Limb (tissue), 2 donors: Measurements from ENCODE around the gene CBLL1.

Experiments
- DNase-seq, 2 donors: peaks; one replicate each; pipeline ENCODE4 v3.0.0-alpha.2; 2016; ENCODE audit errors: extremely low spot score in 2 of 2

Gene CBLL1

DNA sequence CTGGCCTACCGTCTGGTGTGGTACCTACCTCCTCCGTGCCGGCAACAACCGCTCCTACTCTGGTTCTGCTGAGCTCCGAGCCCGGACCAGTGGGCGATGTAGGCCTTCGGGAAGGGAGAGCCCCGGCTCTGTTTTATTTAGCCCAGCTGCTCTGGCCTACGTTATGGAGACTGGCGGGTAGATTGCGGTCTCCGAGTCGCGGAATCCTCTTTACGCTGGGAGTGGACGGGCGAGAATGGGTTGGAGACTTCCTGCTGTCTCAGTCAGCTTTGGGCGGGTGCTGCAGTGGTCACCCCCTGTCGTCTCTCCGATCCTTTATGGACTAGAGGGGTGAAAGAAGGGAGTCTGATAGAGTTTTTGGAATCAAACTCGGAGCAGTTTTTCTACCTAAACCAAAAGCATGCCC lies 406 bp downstream of the CBLL1 start:
- no peak for DNase-seq

DNA sequence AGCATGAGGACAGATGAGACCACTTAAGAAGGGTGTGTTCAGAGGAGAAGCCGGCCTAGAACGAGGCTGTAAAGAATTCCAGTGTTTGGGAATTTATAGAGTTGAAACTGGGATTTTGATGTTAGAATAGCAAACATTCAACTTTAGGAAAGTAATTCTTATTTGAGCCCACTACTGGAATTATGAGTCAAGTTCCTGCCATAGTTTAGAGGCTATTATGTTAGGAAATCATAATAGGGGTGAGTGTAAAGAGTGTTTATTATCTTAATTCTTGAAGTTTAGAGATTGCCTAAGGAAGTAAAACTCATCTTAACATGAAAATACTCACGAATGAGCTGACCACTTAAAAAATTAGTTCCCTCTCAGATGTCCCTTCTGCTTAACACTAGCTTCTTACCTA lies 2.1 kb downstream of the CBLL1 start:
- DNase-seq = no peak

DNA sequence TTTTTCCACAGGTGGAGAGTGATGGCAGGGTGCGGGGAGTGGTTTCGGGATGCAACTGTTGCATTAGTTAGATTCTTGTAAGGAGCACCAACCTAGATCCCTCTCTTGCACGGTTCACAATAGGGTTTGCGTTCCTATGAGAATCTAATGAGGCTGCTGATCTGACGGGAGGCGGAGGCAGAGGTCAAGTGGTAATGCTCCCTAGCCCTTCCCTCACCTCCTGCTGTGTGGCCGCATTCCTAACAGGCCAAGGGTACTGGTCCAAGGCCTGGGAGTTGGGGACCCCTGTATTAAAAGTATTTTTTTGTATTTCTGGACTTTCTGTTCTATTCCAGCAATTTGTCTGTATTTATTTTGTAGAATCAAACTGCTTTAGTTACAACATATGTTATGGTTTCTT lies 7.2 kb downstream of the CBLL1 start:
- DNase-seq = no peak

DNA sequence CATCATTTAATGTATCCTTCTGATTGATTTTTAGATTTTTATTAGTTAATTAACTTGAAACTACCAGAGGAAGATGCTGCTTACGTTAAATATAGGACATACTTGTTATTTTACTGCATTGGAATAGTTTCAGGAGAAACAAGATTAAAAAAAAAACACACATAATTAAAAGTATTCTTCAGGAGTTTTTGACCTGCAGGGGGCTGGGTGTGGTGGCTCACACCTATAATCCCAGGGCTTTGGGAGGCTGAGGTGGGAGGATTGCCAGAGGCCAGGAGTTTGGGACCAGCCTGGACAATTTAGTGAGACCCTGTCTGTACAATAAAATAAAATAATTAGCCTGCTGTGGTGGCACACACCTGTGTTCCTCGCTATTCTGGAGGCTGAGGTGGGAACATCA lies 10.7 kb downstream of the CBLL1 start:
- no peak for DNase-seq

DNA sequence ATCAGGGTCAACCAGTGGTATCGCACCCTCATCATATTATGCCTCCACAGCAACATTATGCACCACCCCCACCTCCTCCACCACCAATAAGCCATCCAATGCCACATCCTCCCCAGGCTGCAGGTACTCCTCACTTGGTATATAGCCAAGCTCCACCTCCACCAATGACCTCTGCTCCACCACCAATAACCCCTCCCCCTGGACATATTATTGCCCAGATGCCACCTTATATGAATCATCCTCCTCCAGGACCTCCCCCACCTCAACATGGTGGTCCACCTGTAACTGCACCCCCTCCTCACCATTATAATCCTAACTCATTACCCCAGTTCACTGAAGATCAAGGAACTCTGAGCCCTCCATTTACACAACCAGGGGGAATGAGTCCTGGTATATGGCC lies 14.7 kb downstream of the CBLL1 start:
- DNase-seq = no peak

DNA sequence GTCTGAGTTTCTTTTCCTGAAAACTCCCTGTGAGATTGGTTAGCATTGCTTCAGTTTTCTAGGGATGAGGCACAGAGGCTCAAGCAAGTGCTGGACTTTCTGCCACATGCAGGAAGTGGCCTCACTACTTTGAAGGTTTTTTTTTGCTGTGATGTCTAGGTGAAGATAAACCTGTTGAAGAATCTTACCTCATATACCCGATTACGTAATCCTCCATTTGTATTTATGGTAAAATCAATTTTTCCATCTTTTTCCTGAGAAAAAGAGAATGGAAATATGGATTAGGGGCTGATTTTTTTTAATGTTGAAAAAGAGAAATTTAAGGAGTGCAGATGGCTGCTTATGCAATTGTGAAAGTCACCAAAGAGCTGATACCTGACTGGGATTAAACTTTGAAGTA lies 23.4 kb downstream of the CBLL1 start:
- DNase-seq = no peak

DNA sequence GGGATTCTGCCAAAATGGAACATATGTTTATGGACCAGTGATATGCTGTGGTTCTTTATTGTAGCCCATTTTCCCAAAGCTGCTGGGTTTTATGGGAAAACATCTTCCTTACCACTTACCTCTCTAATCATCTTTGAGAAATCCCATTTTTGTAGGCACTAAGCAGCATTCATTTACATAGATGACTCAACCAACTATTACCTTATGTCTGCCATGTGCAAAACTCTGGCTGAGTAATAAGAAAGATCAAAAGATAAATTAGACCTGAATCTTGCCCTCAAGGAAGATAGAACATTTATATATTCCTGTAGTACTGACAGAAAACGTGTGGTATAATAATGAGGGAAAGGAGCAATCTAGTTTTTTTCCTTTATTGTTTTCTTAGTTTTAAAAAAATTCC lies 24.3 kb downstream of the CBLL1 start:
- DNase-seq = no peak

DNA sequence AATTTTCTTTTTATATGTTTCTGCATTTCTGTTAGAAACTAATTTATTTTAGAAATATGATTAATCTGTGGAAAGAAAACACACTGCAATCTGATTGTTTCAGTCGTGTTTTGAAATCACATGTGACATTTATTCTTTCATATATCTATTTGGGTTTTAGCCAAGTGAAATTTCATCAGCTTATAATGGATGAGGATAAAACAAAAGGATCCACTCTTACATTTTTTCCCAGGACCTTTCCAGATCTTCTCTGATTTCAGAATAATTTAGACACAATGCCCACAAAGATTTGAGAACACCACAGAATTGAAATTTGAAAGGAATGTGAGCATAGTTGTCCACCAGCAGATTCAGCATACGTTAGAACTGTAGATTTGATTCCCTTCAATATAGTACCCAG lies 29.1 kb downstream of the CBLL1 start:
- no peak for DNase-seq

DNA sequence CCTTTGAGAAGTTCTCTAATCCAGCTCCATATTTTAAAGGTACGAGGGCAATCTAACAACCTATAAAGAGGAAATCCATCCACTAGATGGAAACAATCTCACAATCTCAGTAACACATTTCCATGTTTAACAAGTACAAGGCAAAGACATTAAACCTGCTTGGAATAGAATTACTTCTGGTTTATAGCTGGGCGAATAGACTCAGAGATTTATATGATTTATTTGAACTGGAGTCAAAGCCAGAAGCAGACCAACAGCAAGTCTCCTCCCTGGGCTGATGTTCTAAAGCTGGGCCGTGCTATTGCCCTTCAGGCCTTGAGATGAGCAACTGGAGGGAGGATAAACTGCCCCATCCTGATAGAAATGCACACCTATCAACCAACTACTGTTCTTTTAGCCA lies 33.8 kb downstream of the CBLL1 start:
- no peak for DNase-seq

DNA sequence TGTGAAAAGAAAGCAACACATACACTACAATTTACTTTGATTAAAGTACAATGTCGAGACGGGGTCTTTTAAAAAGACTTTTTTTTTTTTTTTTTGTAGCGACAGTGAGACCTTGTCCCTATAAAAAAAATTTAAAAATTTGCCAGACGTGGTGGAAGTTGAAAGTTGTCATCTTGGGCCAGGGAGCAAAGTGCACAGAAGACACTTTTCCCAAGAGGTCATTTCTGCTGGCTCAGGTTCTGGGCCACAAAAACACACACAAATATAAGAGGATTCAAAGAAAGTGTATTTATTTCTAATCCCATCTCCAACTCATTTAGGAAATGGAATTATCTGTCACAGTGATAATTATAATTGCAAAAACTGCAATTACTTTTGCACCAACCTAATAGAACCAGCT lies 34.3 kb downstream of the CBLL1 start:
- no peak for DNase-seq

DNA sequence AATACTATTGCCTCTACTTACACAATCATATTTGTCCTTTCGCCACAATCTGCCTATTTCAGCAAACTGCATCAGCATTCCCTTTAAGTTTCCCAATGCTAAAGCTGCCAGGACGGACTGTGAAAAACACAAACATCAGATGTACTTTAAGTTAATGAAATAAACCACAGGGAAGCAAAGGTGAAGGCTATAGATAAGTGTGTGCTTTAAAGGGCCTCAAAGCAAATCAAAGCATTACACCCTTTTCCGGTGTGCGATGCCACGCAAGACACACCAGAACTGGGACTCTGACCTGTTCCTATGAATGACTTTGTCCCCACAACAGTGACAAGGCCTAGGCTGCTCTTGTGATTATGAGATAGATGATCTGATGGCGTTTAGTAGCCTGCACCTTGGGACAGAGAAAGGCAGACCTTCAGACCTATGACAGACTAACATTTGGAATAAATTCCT lies 35.7 kb downstream of the CBLL1 start:
- DNase-seq = no peak

DNA sequence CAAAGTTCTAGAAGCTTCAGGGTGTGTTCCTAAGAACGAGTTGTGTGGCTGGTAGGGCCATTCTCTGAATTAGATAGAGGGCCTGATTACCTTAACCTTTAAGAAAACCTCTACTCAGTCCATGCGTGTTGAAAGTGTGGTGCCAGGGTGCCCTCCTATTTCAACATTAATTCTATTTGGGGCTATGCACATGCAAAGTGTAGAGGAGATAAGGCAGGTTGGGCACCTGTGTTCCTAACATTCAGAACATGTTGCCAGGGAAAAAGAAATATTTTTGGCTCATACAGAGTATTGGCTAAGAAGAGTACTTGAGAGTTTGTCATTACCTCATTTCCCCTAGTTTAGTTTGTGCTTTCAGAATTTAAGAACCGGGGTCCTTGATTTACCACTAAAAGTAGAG lies 38.4 kb downstream of the CBLL1 start:
- DNase-seq = no peak

DNA sequence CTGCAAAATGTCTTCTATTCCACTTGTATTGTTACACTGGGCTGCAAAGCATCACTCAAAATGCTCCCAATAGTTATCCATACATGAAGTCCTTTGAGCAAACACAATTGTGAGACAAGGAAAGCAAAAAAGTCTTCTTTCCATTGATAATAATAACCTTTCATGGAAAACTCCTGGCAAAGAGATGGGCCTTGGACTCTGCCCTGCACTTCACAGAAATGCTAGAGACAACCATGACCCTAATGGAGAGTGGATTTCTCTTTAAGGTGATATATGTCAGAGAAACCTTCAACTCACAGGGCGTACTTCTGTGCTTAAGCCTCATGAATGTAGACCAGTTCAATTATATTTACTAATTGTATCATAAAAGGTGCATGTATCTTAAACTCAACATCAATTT lies 39.7 kb downstream of the CBLL1 start:
- no peak for DNase-seq

DNA sequence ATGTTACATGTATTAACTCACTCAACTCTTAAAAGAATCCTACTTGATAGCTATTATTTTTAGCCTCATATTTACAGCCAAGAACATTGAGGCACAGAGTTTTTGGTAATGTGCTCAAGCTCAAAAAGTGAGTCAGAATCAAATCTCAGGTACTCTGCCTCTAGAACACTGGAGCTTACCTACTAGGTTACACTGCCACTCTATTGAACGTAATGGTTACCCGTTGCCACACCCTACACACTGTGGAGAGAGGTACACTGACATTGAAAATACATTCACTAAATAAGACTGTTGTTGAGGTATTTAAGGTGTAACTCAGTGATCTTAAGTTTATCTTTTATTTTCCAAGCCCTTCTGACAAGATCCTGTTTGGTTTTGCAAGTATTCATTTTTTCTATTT lies 41.2 kb downstream of the CBLL1 start:
- no peak for DNase-seq

DNA sequence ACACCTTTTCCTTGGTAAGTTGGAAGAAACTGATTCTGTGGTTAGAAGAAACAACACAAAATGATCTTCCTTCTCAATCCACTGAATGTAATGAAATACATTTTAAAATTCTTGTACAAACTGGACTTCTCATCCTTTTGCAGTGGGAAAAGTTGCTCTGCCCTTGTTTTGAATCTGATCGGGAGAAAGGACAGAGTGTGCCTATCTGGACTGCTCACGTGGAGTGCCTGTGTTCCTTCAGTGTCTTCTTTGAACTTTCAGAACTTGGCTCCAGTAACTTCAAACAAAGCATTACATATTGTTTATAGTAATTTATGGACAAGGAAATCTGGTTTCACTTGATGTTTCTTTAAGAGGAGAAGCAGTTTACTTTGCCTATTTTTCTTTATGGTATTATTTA lies 42.0 kb downstream of the CBLL1 start:
- no peak for DNase-seq

DNA sequence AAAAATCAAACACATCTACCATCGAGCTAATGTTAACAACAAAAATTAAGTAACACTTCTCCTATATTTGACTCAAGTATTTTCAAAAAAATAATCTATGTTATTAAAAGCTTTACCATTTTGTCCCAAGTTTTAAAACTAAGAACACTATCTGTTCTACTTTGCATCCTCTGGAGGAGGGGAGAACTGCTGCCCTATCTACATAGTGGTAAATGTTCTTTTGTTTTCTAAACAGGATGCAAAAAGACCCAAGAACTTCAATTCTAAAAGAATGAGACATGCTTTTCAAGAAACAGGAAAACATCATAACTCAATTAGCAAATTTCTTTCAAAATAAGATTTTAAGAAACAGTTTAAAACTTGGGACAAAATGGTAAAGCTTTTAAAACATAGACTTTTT lies 44.3 kb downstream of the CBLL1 start:
- no peak for DNase-seq

DNA sequence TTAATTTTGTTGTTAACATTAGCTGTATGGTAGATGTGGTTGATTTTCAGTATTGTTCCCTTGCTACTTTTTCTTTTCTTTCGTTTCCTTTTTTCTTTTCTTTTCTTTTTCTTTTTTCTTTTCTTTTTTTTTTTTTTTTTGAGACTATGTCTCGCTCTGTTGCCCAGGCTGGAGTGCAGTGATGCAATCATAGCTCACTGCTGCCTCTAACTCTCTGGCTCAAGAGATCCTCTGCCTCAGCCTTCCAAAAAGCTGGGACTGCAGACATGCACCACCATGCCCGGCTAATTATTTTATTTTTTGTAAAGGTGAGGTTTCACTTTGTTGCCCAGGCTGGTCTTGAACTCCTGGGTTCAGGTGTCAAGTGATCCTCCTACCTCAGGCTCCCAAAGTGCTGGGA lies 44.7 kb downstream of the CBLL1 start:
- no peak for DNase-seq

DNA sequence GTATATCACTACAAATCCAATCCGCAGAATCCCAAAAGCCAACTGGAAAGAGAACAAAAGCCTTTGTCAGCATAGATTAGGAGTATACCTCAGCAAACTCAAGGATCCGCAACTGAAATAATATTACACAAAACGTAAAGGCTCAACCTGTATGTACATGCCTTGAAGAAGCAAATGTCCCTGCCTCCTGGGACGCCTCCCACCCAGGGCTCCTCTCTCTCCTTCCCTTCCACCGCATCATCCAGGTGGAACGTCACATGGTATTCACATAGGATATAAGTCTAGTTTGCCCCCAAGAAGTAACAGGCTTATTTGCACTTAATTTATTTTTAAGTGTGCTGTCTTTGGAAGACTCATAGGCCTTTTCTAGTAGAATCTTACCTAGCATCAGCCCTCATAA lies 45.7 kb downstream of the CBLL1 start:
- DNase-seq = no peak

DNA sequence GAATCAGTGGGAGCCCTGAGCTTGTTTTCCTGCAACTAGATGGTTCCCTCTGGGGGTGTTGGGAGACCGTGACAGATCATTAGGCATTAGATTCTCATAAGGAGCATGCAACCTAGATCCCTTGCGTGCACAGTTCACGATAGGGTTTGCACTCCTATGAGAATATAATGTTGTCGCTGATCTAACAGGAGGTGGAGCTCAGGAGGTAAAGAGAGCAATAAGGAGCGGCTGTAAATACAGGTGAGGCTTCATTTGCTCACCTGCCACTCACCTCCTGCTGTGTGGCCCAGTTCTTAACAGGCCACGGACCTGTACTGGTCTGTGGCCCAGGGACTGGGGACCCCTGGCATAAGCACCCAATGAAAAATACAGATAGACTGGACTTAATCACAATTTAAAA lies 48.4 kb downstream of the CBLL1 start:
- no peak for DNase-seq

DNA sequence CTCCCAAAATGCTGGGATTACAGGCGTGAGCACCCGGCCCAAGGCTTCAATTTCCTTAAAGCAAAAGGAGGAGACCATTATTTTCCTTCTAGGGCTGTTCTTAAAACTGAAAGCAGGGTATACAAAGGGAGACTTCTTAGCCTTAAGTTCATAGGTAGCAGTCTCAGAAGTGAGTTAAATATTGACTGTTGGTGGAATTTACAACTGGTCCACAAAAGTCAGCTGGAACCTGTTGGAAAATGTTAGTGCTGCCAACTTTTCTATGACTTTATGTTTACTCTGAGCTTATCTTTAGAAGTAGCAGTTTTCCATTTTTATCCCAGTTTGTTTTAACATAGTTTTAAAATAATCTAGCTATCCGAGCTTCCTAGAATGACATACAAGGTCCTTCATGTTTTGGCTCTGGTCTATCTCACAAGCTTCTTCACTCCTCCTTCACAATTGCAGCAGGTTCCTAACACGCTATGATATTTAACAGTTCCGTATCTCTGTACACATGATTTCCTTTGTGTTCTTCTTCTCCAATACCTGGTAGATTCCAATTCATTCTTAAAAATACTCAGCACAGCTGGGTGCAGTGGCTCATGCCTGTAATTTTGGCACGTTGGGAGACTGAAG lies 55.8 kb downstream of the CBLL1 start:
- DNase-seq = no peak

DNA sequence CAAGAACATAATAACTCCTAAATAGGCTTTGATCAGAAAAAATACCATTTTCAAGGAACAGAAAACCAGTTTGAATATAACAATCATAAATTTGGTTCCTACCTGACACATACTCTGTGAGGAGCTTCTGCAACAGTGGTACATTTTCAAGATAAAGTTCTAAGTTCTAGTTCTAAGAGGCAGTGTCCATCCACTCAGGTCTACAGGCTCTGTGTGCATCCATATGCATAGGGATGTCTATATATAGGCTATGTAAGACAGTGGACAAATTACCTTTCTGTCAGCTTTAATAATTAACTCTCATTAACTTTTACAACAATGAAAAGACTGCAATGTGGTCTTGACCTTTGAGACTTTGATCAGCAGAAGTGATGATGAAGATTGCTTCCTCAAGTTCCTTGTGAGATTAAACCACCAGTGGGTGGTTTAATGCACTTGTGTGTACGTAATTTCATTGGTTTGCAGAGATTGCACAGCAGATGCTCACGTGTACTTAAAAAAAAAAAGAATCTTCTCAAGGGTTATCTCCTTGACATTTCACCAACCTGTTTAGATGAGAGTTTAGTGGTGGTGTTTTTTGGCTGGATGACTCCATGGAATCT lies 59.2 kb downstream of the CBLL1 start, which contains the start of gene SLC26A3:
SLC26A3 (minus strand) TSS at position 215 of the 602 bp plus-strand sequence. CDS start 8,714 bp downstream, outside the sequence.
- DNase-seq = no peak

DNA sequence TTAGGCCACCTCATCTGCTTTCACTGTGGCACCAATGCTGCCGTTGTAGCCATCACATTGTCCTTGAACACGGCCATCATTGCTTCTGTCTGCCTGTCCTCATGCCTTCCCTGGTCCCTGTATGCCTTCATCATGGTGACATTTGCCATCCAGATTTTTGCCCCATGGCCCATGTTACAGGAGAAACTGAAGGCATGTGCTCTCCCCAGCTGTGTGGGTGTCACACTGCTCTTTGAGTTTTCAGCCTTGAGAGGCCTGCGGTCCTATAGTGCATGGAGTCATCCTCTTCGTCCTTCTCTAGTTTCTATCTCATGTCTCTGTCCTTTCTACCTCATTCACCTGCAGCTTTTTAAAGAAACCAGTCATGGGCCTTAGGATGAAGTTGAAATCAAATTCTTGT lies 65.2 kb downstream of the CBLL1 start:
- DNase-seq = no peak

DNA sequence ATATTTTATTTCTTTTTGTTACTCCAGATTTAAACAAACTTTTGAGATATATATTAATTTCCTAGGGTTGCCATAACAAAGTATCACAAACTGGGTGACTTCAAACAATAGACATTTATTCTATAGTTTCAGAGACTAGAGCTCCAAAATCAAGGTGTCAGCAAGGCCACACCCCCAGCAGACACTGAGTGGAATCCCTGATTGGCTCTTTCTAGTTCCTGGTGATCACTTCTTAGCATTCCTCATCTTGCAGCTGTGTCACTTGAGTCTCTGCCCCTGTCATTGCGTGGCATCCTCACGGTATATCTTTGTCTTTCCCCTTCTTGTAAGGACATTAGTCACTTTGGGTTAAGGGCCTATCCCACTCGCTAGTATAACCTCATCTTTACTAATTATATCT lies 66.7 kb downstream of the CBLL1 start:
- DNase-seq = no peak
